Lower leg skin (tissue), 3 donors: ENCODE measurements around the gene VAMP4.

Experiments used
- CTCF ChIP-seq, 3 donors: fragments of 450-650 bp; IDR thresholded peaks; one replicate each; pipeline ENCODE4 v1.5.1; 2016; ENCODE audit warnings: antibody characterized with exemption in 3 of 3, mild to moderate bottlenecking in 3 of 3, moderate library complexity in 2 of 3
- POLR2A ChIP-seq, 2 donors: fragments of 450-650 bp; IDR thresholded peaks; one replicate each; pipeline ENCODE4 v1.6.1; 2016 to 2017; ENCODE audit warnings: antibody characterized with exemption in 2 of 2, mild to moderate bottlenecking in 1 of 2, moderate library complexity in 1 of 2

GRCh38 chr1:171730052-171730451, 11.8 kb downstream of the VAMP4 start:
- no peak for TF ChIP-seq POLR2A (IDR thresholded peaks at IDR 0.05)
- no peak for TF ChIP-seq CTCF (IDR thresholded peaks at IDR 0.05)
